ENCODE measurements around the gene NUFIP1.
"Not testable (repeated sequence)": the region's sequence is repeated elsewhere in the genome, so short reads cannot be mapped to it uniquely, and the experiment has no call there.

NUFIP1 gene

GRCh38 chr13:44989071-44989889 lies at the start of gene NUFIP1, which contains the start of gene GPALPP1:
Gene NUFIP1, minus strand, starts transcription at chr13:44989471. Its CDS starts 35 bp downstream, at chr13:44989436.
Gene GPALPP1, plus strand, starts transcription at chr13:44989538. Its CDS starts 117 bp downstream, at chr13:44989655.
- DNase-seq = peak; percentile 92

GRCh38 chr13:45036206-45036605 lies 46.9 kb upstream of the NUFIP1 start:
- no peak for DNase-seq

- no peak for DNase-seq
These were observed 45.1 kb upstream of the NUFIP1 start for GRCh38 chr13:45034342-45034741.

GRCh38 chr13:45024847-45025246 lies 35.6 kb upstream of the NUFIP1 start:
- no peak for DNase-seq

GRCh38 chr13:45021250-45021649 lies 32.0 kb upstream of the NUFIP1 start:
- DNase-seq = no peak

- DNase-seq = not testable (repeated sequence)
These were observed 30.7 kb upstream of the NUFIP1 start for GRCh38 chr13:45019981-45020380.

GRCh38 chr13:45016792-45017425 lies 27.6 kb upstream of the NUFIP1 start:
- DNase-seq = no peak

GRCh38 chr13:45015300-45015699 lies 26.0 kb upstream of the NUFIP1 start:
- DNase-seq = no peak

- DNase-seq = no peak
These were observed 21.9 kb upstream of the NUFIP1 start for GRCh38 chr13:45011198-45011597.

- no peak for DNase-seq
These were observed 18.6 kb upstream of the NUFIP1 start for GRCh38 chr13:45007823-45008222.

GRCh38 chr13:45007225-45007624 lies 18.0 kb upstream of the NUFIP1 start:
- no peak for DNase-seq

- no peak for DNase-seq
These were observed 14.8 kb upstream of the NUFIP1 start for GRCh38 chr13:45004096-45004495.

GRCh38 chr13:45003417-45003816 lies 14.1 kb upstream of the NUFIP1 start:
- DNase-seq = no peak

- DNase-seq = no peak
These were observed 670 bp upstream of the NUFIP1 start for GRCh38 chr13:44989941-44990340.

GRCh38 chr13:44978328-44978727 lies 10.9 kb downstream of the NUFIP1 start:
- no peak for DNase-seq

- DNase-seq = no peak
These were observed 12.2 kb downstream of the NUFIP1 start for GRCh38 chr13:44976949-44977583.

GRCh38 chr13:44976196-44976595 lies 13.1 kb downstream of the NUFIP1 start:
- no peak for DNase-seq

GRCh38 chr13:44974056-44974793 lies 15.0 kb downstream of the NUFIP1 start:
- no peak for DNase-seq

GRCh38 chr13:44972956-44973581 lies 16.2 kb downstream of the NUFIP1 start:
- DNase-seq = no peak

GRCh38 chr13:44971656-44972595 lies 17.3 kb downstream of the NUFIP1 start:
- no peak for DNase-seq

All from stimulated activated CD4-positive, alpha-beta T cell treated with anti-CD3 and anti-CD28 coated beads, Interleukin-4, amount 100 ng/mL, for 1 hour (primary cell).